ENCODE results near the gene TRAPPC14. TPM values are rescaled to one million over a fixed set of nuclear protein-coding genes. Genes with fewer than 3 reads are reported as not detected.

Gene TRAPPC14
- total and polyA plus RNA-seq, 4 donors, result 2.8 to 9.7 (median 5.2) TPM

- DNase-seq (ENCODE audit: low spot score), result no peak
- Histone ChIP-seq H3K27me3 (ENCODE audit: control insufficient read depth in 4 of 4, insufficient read depth in 4 of 4, low read length in 3 of 4) (no peaks in the 10 kb centered on the region), H3K9me3 (ENCODE audit: control insufficient read depth in 4 of 4, low read length in 3 of 4) (no peaks in the 10 kb centered on the region), H3K4me1 (ENCODE audit: control insufficient read depth in 4 of 4, insufficient read depth in 4 of 4, low read length in 3 of 4) (peaks cover 3 to 17% (median 10%) of the 10 kb centered on the region in 4 donors), H3K9ac (ENCODE audit: low read depth in 1 of 2, low read length in 2 of 2) (no peak overlapping the region), H3K27ac (ENCODE audit: low read depth in 1 of 2, low read length in 2 of 2) (no peak overlapping the region), H3K4me3 (ENCODE audit: low read depth in 1 of 3, low read length in 3 of 3) (no peak overlapping the region), H3K36me3 (ENCODE audit: control insufficient read depth in 4 of 4, insufficient read depth in 3 of 4, low read depth in 1 of 4, low read length in 3 of 4) (peaks cover 2 to 30% (median 11%) of the 10 kb centered on the region in 4 donors)
- TF ChIP-seq FOXA2 (IDR thresholded peaks at IDR 0.05), result no peak
- TF ChIP-seq MAX (IDR thresholded peaks at IDR 0.05), result no peak
- TF ChIP-seq CTCF (IDR thresholded peaks at IDR 0.05; ENCODE audit: low read depth, low read length, missing input control), result no peak
- TF ChIP-seq NR2F2 (IDR thresholded peaks at IDR 0.05), result no peak
- no peak for TF ChIP-seq ZBTB33 (IDR thresholded peaks at IDR 0.05)
- TF ChIP-seq JUND (IDR thresholded peaks at IDR 0.05), result no peak
- no peak for TF ChIP-seq EGR1 (IDR thresholded peaks at IDR 0.05; ENCODE audit: low read depth in 2 of 2)
- TF ChIP-seq SP1 (IDR thresholded peaks at IDR 0.05), result no peak
- 86% methylated on average over 20 of the region's 20 CpGs for WGBS
These were observed 2.8 kb downstream of the TRAPPC14 start for GRCh38 chr7:100155553-100156317.

GRCh38 chr7:100154651-100155491 is 3.7 kb downstream of the TRAPPC14 start:
- WGBS, result 77% methylated on average over 30 of the region's 30 CpGs
- no peak overlapping the region for H3K9ac ChIP-seq (ENCODE audit: low read depth in 1 of 2, low read length in 2 of 2)
- H3K4me1 ChIP-seq (ENCODE audit: control insufficient read depth in 4 of 4, insufficient read depth in 4 of 4, low read length in 3 of 4), result peaks cover 3 to 17% (median 10%) of the 10 kb centered on the region in 4 donors
- TF ChIP-seq RAD21 (IDR thresholded peaks at IDR 0.05), result no peak
- no peak for TF ChIP-seq HNF4G (IDR thresholded peaks at IDR 0.05)
- no peak for TF ChIP-seq EGR1 (IDR thresholded peaks at IDR 0.05; ENCODE audit: low read depth in 2 of 2)
- no peak for TF ChIP-seq JUND (IDR thresholded peaks at IDR 0.05)
- TF ChIP-seq ZBTB33 (IDR thresholded peaks at IDR 0.05), result no peak
- no peak for TF ChIP-seq CTCF (IDR thresholded peaks at IDR 0.05; ENCODE audit: low read depth, low read length, missing input control)
- TF ChIP-seq RXRA (IDR thresholded peaks at IDR 0.05), result no peak
- no peaks in the 10 kb centered on the region for H3K27me3 ChIP-seq (ENCODE audit: control insufficient read depth in 4 of 4, insufficient read depth in 4 of 4, low read length in 3 of 4)
- peaks cover 2 to 30% (median 11%) of the 10 kb centered on the region in 4 donors for H3K36me3 ChIP-seq (ENCODE audit: control insufficient read depth in 4 of 4, insufficient read depth in 3 of 4, low read depth in 1 of 4, low read length in 3 of 4)
- no peak overlapping the region for H3K4me3 ChIP-seq (ENCODE audit: low read depth in 1 of 3, low read length in 3 of 3)
- no peak for DNase-seq (ENCODE audit: low spot score)
- H3K9me3 ChIP-seq (ENCODE audit: control insufficient read depth in 4 of 4, low read length in 3 of 4), result no peaks in the 10 kb centered on the region
- H3K27ac ChIP-seq (ENCODE audit: low read depth in 1 of 2, low read length in 2 of 2), result no peak overlapping the region

Data from liver (tissue), 9 donors.